H9 (cell line): Measurements from ENCODE around the gene NUBP1. TPM values are rescaled to one million over a fixed set of nuclear protein-coding genes. Genes with fewer than 3 reads are reported as not detected.

Experiments
- DNase-seq: peaks from one replicate; pipeline ENCODE4 v3.0.0-alpha.2; 2017
- H2AFZ ChIP-seq: one replicate; pipeline ENCODE4 v1.6.1; 2013; ENCODE audit warnings: mild to moderate bottlenecking, low read length, control low read depth, moderate library complexity
- H2AK5ac ChIP-seq: 2 replicates; pipeline ENCODE4 v1.6.1; 2013; ENCODE audit warnings: low read length, control low read depth, mixed read lengths; ENCODE audit not compliant: insufficient read length
- H2BK120ac ChIP-seq: one replicate; pipeline ENCODE4 v1.6.1; 2013; ENCODE audit warnings: low read depth, mild to moderate bottlenecking, low read length, control low read depth, inconsistent platforms; ENCODE audit not compliant: poor library complexity, severe bottlenecking
- H2BK12ac ChIP-seq: 2 replicates; pipeline ENCODE4 v1.6.1; 2013; ENCODE audit warnings: low read length, control low read depth, mixed read lengths, low read depth; ENCODE audit not compliant: insufficient read length
- H2BK15ac ChIP-seq: 2 replicates; pipeline ENCODE4 v1.6.1; 2013; ENCODE audit warnings: low read depth, low read length, control low read depth
- H2BK20ac ChIP-seq: one replicate; pipeline ENCODE4 v1.6.1; 2013; ENCODE audit warnings: low read depth, mild to moderate bottlenecking, low read length, control low read depth, inconsistent platforms; ENCODE audit not compliant: poor library complexity, severe bottlenecking
- H2BK5ac ChIP-seq: 2 replicates; pipeline ENCODE4 v1.6.1; 2013; ENCODE audit warnings: low read length, control low read depth, mixed read lengths; ENCODE audit not compliant: insufficient read length
- H3K14ac ChIP-seq: 2 replicates; pipeline ENCODE4 v1.6.1; 2013; ENCODE audit warnings: low read length, control low read depth; ENCODE audit not compliant: insufficient read depth
- H3K18ac ChIP-seq: 2 replicates; pipeline ENCODE4 v1.6.1; 2013; ENCODE audit warnings: low read depth, mild to moderate bottlenecking, mixed read lengths, low read length, control low read depth; ENCODE audit not compliant: insufficient read length
- H3K23ac ChIP-seq: 2 replicates; pipeline ENCODE4 v1.6.1; 2013; ENCODE audit warnings: low read length, control low read depth, mixed read lengths, low read depth; ENCODE audit not compliant: insufficient read length
- H3K23me2 ChIP-seq: 2 replicates; pipeline ENCODE4 v1.6.1; 2013; ENCODE audit warnings: low read depth, mild to moderate bottlenecking, mixed read lengths, low read length, control low read depth; ENCODE audit not compliant: insufficient read length, poor library complexity, severe bottlenecking
- H3K27ac ChIP-seq: 2 replicates; pipeline ENCODE4 v1.5.1; 2013; ENCODE audit warnings: low read length, control low read depth, mixed read lengths, low read depth; ENCODE audit not compliant: insufficient read length
- H3K27me3 ChIP-seq: 2 replicates; pipeline ENCODE4 v1.6.1; 2013; ENCODE audit warnings: low read length, control low read depth, inconsistent platforms; ENCODE audit not compliant: insufficient read depth
- H3K4ac ChIP-seq: 2 replicates; pipeline ENCODE4 v1.6.1; 2013; ENCODE audit warnings: low read depth, mild to moderate bottlenecking, control low read depth, inconsistent platforms, low read length, moderate library complexity
- H3K4me1 ChIP-seq: 2 replicates; pipeline ENCODE4 v1.6.1; 2013; ENCODE audit warnings: low read length, control low read depth, inconsistent platforms; ENCODE audit not compliant: insufficient read depth
- H3K4me2 ChIP-seq: 2 replicates; pipeline ENCODE4 v1.6.1; 2013; ENCODE audit warnings: low read length, control low read depth, mixed read lengths; ENCODE audit not compliant: insufficient read length, insufficient read depth
- H3K56ac ChIP-seq: 2 replicates; pipeline ENCODE4 v1.6.1; 2013; ENCODE audit warnings: low read depth, mild to moderate bottlenecking, mixed read lengths, low read length, control low read depth; ENCODE audit not compliant: insufficient read length
- H3K79me1 ChIP-seq: 2 replicates; pipeline ENCODE4 v1.6.1; 2013; ENCODE audit warnings: low read depth, mild to moderate bottlenecking, moderate library complexity, low read length, control low read depth, inconsistent platforms; ENCODE audit not compliant: insufficient read depth, poor library complexity, severe bottlenecking
- H3K79me2 ChIP-seq: 2 replicates; pipeline ENCODE4 v1.6.1; 2013; ENCODE audit warnings: low read length, control low read depth, inconsistent platforms; ENCODE audit not compliant: insufficient read depth
- H3K9ac ChIP-seq: 2 replicates; pipeline ENCODE4 v1.6.1; 2013; ENCODE audit warnings: low read length, control low read depth, mixed read lengths; ENCODE audit not compliant: insufficient read length; ENCODE audit errors: extremely low read depth
- H3K9me3 ChIP-seq: one replicate; pipeline ENCODE4 v1.6.1; 2013; ENCODE audit warnings: low read depth, low read length, inconsistent platforms; ENCODE audit not compliant: control insufficient read depth
- H3T11ph ChIP-seq: one replicate; pipeline ENCODE4 v1.6.1; 2013; ENCODE audit warnings: mild to moderate bottlenecking, low read length, control low read depth, inconsistent platforms
- H4K20me1 ChIP-seq: one replicate; pipeline ENCODE4 v1.6.1; 2013; ENCODE audit not compliant: control insufficient read depth, insufficient read length, insufficient read depth
- H4K5ac ChIP-seq: 2 replicates; pipeline ENCODE4 v1.6.1; 2013; ENCODE audit warnings: low read depth, mild to moderate bottlenecking, mixed read lengths, low read length, control low read depth; ENCODE audit not compliant: insufficient read length
- H4K8ac ChIP-seq: replicated peaks from 2 replicates; pipeline ENCODE4 v1.6.1; 2013; ENCODE audit warnings: low read length, control low read depth, mixed read lengths, low read depth; ENCODE audit not compliant: insufficient read length
- H4K91ac ChIP-seq: 2 replicates; pipeline ENCODE4 v1.6.1; 2013; ENCODE audit warnings: low read depth, mild to moderate bottlenecking, moderate library complexity, mixed read lengths, low read length, control low read depth; ENCODE audit not compliant: insufficient read length
- H3K27ac Mint-ChIP-seq, 3 experiments: 2 replicates in 2 of 3; 3 replicates in 1 of 3; pipeline ENCODE4 v1.8.0; 2020 to 2021; ENCODE audit warnings: mixed read lengths in 3 of 3, mild to moderate bottlenecking in 1 of 3, moderate library complexity in 1 of 3
- H3K27me3 Mint-ChIP-seq: 2 replicates; pipeline ENCODE4 v1.8.0; 2021; ENCODE audit warnings: low read depth, mild to moderate bottlenecking, moderate library complexity, mixed read lengths
- H3K36me3 Mint-ChIP-seq, 3 experiments: 2 replicates in 2 of 3; 3 replicates in 1 of 3; pipeline ENCODE4 v1.8.0; 2020 to 2021; ENCODE audit warnings: low read depth in 3 of 3, mixed read lengths in 3 of 3; ENCODE audit not compliant: insufficient read depth in 1 of 3
- H3K4me1 Mint-ChIP-seq, 2 experiments: 2 replicates each; pipeline ENCODE4 v1.8.0; 2020; ENCODE audit warnings: mixed read lengths in 2 of 2
- H3K4me3 Mint-ChIP-seq, 2 experiments: 2 replicates in 1 of 2; 3 replicates in 1 of 2; pipeline ENCODE4 v1.8.0; 2020 to 2021; ENCODE audit warnings: mild to moderate bottlenecking in 2 of 2, mixed read lengths in 2 of 2, moderate library complexity in 1 of 2
- H3K9me3 Mint-ChIP-seq, 2 experiments: 2 replicates in 1 of 2; 3 replicates in 1 of 2; pipeline ENCODE4 v1.8.0; 2020; ENCODE audit warnings: mild to moderate bottlenecking in 2 of 2, mixed read lengths in 2 of 2, moderate library complexity in 1 of 2
- WGBS: extraction: QIAGEN DNeasy Blood & Tissue Kit; methylation state at CpG from one replicate; pipeline ENCODE4 v1.1.7; 2013; ENCODE audit warnings: missing lambda C conversion rate, low lambda C conversion rate, mixed read lengths; ENCODE audit not compliant: insufficient read length; ENCODE audit errors: extremely low coverage; 5-methylcytosine and 5-hydroxymethylcytosine counted together
- total RNA-seq: library from RNA; stranded (reverse); gene quantifications from 2 replicates; pipeline ENCODE4 v1.2.1, GENCODE V29; 2021
- TF ChIP-seq, protein P1 (sequence below): fragments of 200-600 bp; sonication (generic); conservative IDR thresholded peaks from 3 replicates; pipeline ENCODE4 v1.8.0; 2021; ENCODE audit warnings: antibody characterized with exemption, mild to moderate bottlenecking

NUBP1 gene
- total RNA-seq, 1 experiment from 2014 or later = 36.5 TPM

DNA sequence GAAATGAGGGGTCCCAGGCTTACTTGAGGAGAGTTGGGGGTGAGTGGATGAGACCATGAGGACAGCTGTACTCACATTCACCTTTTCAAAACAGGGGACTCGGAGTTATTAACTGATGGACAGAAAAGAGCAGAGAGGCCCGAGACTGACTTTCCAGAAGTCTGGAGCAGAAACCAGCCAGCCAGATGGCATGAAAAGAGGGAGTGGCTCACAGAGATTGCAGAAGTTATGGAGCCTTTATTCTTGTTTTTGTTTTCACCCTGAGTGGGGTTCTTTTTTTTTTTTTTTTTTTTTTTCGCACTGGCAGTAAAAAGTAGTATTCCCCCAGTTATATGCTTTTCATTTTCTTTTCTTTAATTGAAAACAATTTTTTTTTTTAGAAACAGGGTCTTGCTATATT is 56.1 kb downstream of the NUBP1 start:
- no peak overlapping the region for H3K23ac ChIP-seq
- Mint-ChIP-seq H3K4me1 (no peaks in the 10 kb centered on the region), H3K36me3 (peaks cover 0 to 8% (median 7%) of the 10 kb centered on the region in 3 experiments; a peak in 1 of 7 replicates), H3K27me3 (no peaks in the 10 kb centered on the region), H3K4me3 (no peak overlapping the region), H3K9me3 (peaks cover 0 to 3% of the 10 kb centered on the region in 2 experiments; a peak in 2 of 5 replicates), H3K27ac (no peak overlapping the region)
- H4K8ac ChIP-seq = no peak overlapping the region
- no peak overlapping the region for H2AK5ac ChIP-seq
- no peaks in the 10 kb centered on the region for H3K27me3 ChIP-seq
- H4K5ac ChIP-seq = no peak overlapping the region
- no CpG with 5 or more reads among the region's 3 CpGs for whole genome bisulfite sequencing
- H2BK20ac ChIP-seq = no peak overlapping the region
- H3K4me2 ChIP-seq = no peak overlapping the region
- H2BK12ac ChIP-seq = no peak overlapping the region
- no peaks in the 10 kb centered on the region for H3K9me3 ChIP-seq
- no peak overlapping the region for H3K14ac ChIP-seq
- H3K4ac ChIP-seq = no peak overlapping the region
- H3K79me1 ChIP-seq = no peaks in the 10 kb centered on the region
- no peak overlapping the region for H3K18ac ChIP-seq
- H3K4me1 ChIP-seq = no peaks in the 10 kb centered on the region
- no peak overlapping the region for H3T11ph ChIP-seq
- no peaks in the 10 kb centered on the region for H3K79me2 ChIP-seq
- H2AFZ ChIP-seq = no peak overlapping the region
- TF ChIP-seq, protein P1, sequence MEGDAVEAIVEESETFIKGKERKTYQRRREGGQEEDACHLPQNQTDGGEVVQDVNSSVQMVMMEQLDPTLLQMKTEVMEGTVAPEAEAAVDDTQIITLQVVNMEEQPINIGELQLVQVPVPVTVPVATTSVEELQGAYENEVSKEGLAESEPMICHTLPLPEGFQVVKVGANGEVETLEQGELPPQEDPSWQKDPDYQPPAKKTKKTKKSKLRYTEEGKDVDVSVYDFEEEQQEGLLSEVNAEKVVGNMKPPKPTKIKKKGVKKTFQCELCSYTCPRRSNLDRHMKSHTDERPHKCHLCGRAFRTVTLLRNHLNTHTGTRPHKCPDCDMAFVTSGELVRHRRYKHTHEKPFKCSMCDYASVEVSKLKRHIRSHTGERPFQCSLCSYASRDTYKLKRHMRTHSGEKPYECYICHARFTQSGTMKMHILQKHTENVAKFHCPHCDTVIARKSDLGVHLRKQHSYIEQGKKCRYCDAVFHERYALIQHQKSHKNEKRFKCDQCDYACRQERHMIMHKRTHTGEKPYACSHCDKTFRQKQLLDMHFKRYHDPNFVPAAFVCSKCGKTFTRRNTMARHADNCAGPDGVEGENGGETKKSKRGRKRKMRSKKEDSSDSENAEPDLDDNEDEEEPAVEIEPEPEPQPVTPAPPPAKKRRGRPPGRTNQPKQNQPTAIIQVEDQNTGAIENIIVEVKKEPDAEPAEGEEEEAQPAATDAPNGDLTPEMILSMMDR = no peak
- no peak overlapping the region for H3K9ac ChIP-seq
- no peak overlapping the region for H3K56ac ChIP-seq
- no peak overlapping the region for H4K91ac ChIP-seq
- H2BK5ac ChIP-seq = no peak overlapping the region
- no peak overlapping the region for H2BK15ac ChIP-seq
- DNase-seq = no peak
- H4K20me1 ChIP-seq = no peaks in the 10 kb centered on the region
- H3K23me2 ChIP-seq = peaks cover 6% of the 10 kb centered on the region
- no peak overlapping the region for H3K27ac ChIP-seq
- no peak overlapping the region for H2BK120ac ChIP-seq
